Breast epithelium (tissue), 3 donors: ENCODE results near the gene PERP.

Experiments
- CTCF ChIP-seq, 3 donors: fragments of 450-650 bp; IDR thresholded peaks; one replicate each; pipeline ENCODE4 v1.5.1; 2016 to 2017; ENCODE audit warnings: antibody characterized with exemption in 3 of 3, mild to moderate bottlenecking in 3 of 3, moderate library complexity in 3 of 3
- POLR2A ChIP-seq: fragments of 450-650 bp; IDR thresholded peaks from one replicate; pipeline ENCODE4 v1.6.1; 2016; ENCODE audit warnings: antibody characterized with exemption, mild to moderate bottlenecking, moderate library complexity
- POLR2AphosphoS5 ChIP-seq, 3 donors: sonication (generic); formaldehyde crosslinking; IDR thresholded peaks; one replicate each; pipeline ENCODE4 v1.6.1; 2017; ENCODE audit warnings: antibody characterized with exemption in 3 of 3

GRCh38 chr6:138093632-138094031 lies 13.6 kb downstream of the PERP start:
- TF ChIP-seq CTCF (IDR thresholded peaks at IDR 0.05): no peak
- TF ChIP-seq POLR2A: no peak
- no peak for TF ChIP-seq POLR2AphosphoS5 (IDR thresholded peaks at IDR 0.05)
